Renal cortical epithelial cell (primary cell): ENCODE results near the gene PLEKHA5. TPM values are rescaled to one million over a fixed set of nuclear protein-coding genes. Genes with fewer than 3 reads are reported as not detected.
"Not testable (repeated sequence)": the region's sequence is repeated elsewhere in the genome, so short reads cannot be mapped to it uniquely, and the experiment has no call there.

Experiments
- DNase-seq: peaks from one replicate; pipeline ENCODE4 v3.0.0-alpha.2; 2011; ENCODE audit warnings: low read depth
- total RNA-seq: library from RNA; depleted of rRNA; stranded (reverse); fragments of >200 nt; gene quantifications from 2 replicates; pipeline ENCODE4 v1.2.3, GENCODE V29; 2014

Gene PLEKHA5
- total RNA-seq, 1 donor from 2014 or later = 117 TPM

GRCh38 chr12:19323805-19324204 lies 194.3 kb downstream of the PLEKHA5 start:
- no peak for DNase-seq

DNA sequence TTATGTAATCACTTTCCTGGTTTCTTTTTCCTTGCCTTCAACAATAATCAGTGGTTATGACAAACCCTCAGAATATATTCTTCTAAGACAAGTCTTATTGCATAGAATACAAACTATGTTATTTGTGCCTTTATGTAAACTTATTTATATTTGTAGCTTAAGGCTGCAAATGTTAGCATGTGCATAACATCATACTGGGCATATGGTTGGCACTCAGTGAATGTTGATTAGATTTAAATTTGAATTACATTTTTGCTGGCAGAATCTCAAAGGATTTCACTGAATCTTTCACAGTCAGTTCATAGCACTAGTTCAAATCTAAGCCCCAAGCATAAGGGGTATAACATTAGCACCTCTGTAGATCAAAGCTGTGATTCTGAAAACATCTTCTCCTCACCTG lies 196.6 kb downstream of the PLEKHA5 start:
- no peak for DNase-seq

DNA sequence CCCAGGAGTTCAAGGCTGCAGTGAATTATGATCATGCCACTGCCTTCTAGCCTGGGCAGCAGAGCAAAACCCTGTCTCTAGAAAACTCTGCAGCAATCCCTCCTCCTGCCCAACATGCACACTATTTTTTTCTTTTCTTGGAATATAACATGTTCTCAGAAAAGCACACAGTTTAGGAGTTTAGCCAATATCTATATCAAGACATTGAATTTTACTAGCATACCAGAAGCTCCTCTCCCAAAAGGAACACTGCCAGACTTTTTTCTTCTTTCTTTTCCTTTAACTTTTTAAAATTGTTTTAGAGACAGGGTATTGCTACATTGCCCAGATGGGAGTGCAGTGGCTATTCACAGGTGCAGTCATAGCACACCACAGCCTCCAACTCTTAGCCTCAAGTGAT lies 202.7 kb downstream of the PLEKHA5 start:
- DNase-seq = no peak

DNA sequence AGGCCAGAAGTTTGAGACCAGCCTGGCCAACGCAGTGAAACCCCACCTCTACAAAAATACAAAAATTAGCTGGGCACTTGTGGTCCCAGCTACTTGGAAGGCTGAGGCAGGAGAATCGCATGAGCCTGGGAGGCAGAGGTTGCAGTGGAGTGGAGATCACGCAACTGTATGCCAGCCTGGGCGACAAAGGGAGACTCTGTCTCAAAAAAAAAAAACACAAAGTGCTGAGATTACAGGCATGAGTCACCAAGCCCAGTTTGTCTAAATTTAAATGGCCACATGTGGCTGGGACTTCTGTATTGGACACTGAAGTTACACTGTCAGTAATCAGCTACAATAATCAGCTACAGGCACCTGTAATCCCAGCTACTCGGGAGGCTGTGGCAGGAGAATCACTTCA lies 208.9 kb downstream of the PLEKHA5 start:
- no peak for DNase-seq

GRCh38 chr12:19350850-19351249 lies 221.3 kb downstream of the PLEKHA5 start:
- not testable (repeated sequence) for DNase-seq

DNA sequence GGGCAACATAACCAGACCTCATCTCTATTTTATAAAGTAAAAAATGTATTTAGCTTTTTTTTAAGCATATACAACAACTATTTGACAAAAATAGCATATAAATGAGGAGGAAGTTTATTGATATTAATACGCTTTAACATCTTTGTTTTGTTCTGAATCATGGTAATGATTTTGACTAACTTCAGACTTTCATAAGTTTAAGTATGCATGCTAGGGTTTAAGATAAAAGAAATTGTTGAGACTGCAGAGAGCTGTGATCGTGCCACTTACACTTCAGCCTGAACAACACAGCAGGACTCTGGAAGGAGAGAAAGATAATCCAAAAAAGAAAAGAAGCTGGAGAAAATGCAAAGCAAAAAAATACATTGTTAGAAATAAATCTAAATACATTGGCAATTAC lies 221.8 kb downstream of the PLEKHA5 start:
- DNase-seq = no peak

DNA sequence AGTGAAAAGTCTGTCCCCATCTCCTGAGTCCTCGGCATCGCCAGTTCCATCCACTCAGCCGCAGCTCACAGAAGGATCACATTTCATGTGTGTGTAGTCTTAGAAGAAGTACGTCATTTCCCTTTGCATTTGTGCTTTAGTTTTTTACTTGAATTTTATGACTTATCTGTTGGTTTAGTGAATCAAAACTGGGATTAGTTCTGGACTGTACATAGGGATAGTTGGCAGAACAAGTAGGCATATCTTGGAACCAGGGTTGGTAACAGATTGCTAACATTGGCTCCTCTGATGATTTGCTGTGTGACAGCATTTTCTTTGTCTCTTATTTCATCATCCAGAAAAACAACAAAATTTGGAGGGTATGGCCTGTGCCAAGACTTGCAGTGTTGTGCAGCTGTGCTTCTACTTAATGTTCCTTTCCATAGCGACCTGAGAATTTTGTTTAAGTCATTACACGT lies 240.2 kb downstream of the PLEKHA5 start:
- no peak for DNase-seq

DNA sequence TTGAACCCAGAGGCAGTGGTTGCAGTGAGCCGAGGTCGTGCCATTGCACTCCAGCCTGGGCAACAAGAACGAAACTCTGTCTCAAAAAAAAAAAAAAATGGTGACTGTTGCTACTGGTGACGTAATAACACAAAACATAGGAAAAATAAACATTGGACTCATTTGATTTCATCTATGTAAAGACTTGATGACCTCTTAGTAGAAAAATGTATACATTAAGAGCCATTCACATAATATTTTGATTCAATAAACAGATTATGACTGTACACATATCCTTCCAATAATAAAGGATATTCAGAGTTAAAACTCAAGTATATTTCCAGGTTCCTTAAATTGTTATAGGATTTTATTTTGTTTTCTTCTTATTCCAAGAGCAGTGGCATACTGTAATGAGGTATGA lies 244.1 kb downstream of the PLEKHA5 start:
- no peak for DNase-seq

DNA sequence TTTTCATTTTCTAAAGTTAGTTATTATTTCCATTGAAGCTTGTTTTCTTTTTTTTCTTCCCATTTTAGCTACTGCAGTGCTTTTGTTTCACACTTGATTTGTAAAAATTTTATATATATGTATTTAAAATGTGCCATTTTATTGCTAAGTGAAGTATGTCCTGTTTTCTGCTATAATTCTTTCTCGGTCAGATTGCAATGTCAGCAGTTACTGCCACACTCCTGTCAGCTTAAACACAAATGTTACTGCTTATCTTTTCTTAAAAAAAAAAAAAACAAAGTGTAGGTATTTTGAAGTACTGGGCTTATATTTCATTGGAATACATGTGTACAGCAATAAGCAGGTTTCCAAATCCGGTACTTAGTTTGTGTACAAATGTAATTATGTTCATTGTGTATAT lies 246.4 kb downstream of the PLEKHA5 start:
- DNase-seq = no peak

DNA sequence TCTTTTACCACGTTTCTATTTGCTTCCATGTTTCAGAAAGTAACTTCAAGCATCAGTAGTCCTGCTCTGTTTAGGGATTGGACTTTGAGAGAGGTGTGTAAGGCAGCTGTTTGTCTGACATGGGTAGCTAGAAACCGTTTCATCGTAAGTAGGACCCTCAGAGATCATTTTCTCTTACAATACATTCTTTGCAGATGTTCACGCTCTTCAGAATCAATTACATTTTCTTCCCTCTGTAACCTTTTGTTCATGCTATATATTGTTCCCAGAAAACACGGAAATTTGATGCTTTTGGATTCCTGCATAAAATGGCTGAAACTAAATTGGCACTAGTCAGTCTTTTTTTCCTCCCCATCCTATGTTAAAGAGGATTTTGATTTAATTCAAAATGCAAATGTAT lies 247.2 kb downstream of the PLEKHA5 start:
- DNase-seq = no peak

DNA sequence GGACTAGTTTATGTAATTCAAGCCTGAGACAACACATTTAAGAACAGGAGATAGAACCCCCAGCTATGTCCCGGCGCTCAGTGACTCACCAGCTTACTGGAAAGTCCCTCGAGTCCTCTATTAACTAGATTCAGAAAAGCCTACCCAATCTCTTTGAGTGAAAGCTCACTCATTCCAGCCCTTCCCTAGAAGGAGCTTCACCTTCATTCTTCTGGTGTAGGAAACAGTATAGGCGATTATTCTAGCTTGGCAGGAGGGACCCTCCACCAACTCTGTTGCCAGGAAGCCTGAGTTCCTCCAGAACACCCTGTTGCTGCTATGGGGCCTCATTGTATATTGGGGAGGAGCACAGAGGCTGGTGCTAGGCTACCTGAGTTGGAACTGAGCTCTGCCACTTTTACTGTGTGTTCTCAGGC lies 252.6 kb downstream of the PLEKHA5 start:
- peak; percentile 95 for DNase-seq

GRCh38 chr12:19382563-19382962 lies 253.0 kb downstream of the PLEKHA5 start:
- no peak for DNase-seq

DNA sequence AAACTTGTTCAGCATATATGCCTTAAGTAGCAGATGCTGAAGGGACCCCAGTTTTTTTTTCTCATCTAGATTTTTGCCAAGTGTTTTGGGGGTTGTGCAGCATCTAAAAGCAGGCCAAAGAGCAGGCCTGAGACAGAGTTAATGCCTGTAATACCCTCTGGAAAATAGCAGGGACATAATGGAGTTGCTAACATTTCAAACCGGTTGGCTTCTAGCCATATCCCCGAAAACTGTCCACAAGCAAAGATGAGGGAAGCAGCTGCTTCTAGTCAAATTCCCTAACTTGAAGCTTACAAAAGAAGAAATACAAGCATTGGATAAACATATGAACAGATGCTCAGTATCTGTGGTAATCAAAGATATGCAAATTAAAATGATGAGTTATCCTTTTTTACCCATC lies 257.6 kb downstream of the PLEKHA5 start:
- DNase-seq = no peak

DNA sequence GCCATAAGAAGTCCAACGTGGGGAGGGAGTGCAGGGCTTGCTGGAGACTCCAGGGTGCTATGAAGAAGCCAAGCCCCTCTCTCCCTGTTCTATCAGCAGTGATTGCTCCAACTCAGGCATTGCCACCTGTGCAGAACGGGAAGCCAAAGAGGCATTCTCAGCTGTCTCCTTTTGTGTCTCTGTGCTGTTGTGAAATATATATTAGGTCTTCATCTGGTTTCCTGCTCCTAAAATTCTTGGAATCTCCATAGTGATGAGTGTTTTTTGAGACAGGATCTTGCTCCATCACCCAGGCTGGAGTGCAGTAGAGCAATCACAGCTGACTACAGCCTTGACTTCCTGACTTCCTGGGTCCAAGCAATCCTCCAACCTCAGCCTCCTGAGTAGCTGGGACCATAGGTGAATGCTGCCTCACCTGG lies 258.6 kb downstream of the PLEKHA5 start:
- DNase-seq = no peak

- peak; percentile 65 for DNase-seq
Measured at GRCh38 chr12:19390051-19390598, 260.6 kb downstream of the PLEKHA5 start.

DNA sequence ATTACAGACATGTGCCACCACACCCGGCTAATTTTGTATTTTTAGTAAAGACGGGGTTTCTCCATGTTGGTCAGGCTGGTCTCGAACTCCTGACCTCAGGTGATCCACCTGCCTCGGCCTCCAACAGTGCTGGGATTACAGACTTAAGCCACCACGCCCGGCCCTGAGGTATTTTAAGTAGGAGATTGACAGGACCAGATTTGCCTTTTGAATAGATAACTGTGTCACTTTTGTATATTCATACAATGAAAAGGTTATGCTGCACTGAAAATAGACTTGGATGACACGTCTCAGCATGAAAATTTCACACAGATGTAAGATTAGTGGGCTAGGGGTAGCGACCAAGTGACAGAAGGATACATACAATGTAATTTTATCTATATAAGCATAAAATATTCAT lies 263.1 kb downstream of the PLEKHA5 start:
- DNase-seq = not testable (repeated sequence)

DNA sequence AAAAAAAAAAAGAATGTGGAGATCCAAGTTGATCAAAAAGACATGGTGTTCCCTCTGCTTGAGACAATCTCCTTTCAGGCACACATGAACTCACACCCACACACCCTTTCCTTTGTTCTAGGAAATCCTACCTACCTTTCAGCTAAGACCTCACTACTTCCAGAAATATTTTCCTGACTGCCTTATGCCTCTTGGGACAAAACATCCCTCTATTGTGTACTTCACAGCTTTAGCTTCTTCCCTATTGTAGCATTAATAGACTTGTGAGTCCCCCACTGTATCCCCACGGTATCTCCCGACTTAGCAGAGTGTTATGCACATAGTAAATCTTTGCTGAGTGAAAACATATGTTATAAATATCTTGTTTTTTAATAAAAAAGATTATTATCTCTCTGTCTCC lies 264.9 kb downstream of the PLEKHA5 start:
- DNase-seq = no peak

GRCh38 chr12:19397534-19397933 lies 268.0 kb downstream of the PLEKHA5 start:
- DNase-seq = no peak

DNA sequence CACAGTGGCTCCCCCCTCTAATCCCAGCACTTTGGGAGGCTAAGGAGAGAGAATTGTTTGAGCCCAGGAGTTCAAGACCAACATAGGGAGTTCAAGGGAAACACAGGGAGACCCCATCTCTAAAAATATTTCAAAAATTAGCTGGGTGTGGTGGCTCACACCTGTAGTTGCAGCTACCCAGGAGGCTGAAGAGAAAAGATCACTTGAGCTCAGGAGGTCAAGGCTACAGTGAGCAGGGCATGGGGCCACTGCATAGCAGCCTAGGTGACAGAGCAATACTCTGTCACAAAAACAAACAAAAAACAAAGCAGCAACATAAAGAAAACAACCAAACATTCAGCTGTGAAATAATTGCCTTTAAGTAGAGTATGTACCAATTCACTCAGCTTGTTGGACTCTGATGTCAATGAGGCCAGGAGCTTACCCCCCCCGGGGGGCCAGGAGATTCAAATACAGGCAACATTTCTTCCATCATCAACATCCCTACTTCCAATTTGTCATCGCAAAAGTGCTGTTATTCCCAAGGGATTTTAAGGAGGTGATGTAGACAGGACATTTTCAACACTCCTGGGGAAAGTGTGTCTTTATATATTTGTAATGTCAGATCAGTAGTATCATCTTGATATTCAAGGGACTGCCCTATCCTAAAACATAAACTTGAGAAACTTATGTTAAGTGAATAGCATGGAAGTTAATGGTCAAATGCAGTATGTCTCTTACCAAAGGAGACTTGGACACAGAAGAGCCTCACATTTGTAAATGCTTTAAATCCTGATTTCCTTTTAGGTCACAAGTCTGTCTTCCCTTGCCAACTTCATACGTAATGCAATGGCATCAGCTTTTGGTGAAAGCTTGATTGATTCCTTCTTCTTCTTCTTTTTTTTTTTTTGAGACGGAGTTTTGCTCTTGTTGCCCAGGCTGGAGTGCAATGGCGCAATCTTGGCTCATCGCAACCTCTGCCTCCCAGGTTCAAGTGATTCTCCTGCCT lies 269.1 kb downstream of the PLEKHA5 start:
- DNase-seq = no peak

DNA sequence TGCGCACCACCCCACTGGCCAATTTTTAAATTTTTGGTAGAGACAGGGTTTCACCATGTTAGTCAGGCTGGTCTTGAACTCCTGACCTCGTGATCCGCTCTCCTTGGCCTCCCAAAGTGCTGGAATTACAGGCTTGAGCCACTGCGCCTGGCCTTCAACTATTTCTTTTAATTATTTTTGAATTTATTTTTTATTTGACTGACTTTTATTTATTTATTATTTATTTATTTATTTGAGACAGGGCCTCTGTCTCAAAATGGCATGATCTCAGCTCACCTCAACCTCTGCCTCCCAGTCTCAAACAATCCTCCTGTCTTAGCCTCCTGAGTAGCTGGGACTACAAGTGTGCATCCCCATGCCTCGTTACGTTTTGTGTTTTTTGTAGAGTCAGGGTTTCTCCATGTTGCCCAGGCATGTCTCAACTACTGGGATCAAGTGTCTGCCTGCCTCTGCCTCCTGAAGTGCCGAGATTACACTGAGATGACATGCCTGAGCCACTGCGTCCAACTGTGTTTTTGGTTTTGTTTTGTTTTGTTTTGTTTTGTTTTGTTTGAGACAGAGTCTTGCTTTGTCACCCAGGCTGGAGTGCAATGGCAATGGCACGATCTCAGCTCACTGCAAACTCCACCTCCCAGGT lies 271.2 kb downstream of the PLEKHA5 start:
- not testable (repeated sequence) for DNase-seq

DNA sequence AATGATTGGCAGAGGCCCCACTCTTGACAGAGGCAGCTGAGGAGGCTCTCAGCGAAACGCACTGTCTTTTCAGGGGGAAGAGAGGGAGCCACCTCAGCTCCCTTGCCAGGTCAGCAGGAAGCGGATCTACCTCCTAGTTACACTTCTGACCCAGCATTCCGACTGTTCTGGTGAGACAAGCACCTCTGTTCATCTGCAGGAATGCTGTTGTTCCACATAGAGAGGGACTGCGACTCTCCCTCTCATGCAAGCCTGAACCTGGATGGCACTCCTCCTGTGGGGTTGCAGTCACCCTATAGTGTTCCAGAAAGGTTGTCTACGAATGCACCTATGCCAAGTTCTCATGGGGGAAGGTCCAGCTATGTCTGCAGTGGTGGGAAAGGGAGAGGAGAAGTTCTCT lies 272.7 kb downstream of the PLEKHA5 start:
- DNase-seq = no peak

DNA sequence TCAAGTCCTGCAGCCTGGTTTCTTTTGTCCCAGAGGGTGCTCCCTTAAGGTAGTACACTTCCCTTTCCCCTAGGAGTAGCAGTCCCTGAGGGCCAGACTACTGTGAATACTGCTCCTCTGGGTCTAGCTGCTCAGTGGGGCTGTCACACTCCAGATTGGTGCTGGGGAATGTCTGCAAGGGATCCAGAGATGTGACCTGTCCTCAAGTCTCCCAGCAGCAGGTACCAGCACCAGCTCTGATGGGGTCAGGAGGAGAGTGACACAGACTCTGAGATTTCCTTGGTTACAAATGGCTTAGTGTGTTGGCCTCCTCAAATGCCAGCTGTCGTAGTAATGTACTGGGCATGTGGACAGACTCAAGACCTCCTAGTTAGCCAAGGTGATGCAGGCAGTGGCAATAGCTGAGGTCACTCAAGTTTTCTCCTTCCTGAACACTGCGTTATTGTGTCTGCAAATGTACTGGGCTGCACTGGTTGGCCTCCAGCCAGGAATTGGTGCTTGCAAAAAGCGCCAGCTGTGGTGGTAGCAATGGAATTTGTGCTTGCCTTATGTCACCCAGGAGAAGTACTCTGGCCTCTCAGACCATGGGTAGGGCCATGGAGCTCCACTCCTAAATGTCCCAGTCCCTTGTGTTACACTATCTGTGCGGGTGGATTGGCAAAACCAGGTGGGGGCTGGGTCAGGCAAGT lies 273.4 kb downstream of the PLEKHA5 start:
- peak; percentile 60 for DNase-seq
